Thyroid gland (tissue), 4 donors: Measurements from ENCODE around the gene NF2. TPM values are rescaled to one million over a fixed set of nuclear protein-coding genes. Genes with fewer than 3 reads are reported as not detected.

Source experiments
- DNase-seq, 2 donors: peaks; one replicate each; pipeline ENCODE4 v3.0.0-alpha.2; 2019
- H3K27ac ChIP-seq, 3 donors: fragments of 200-600 bp; sonication (generic); 1 replicate in 2 of 3; 2 replicates in 1 of 3; pipeline ENCODE4 v1.5.1; 2016 to 2019; ENCODE audit warnings: mild to moderate bottlenecking in 1 of 3, moderate library complexity in 1 of 3
- H3K27me3 ChIP-seq: fragments of 200-600 bp; sonication (generic); one replicate; pipeline ENCODE4 v1.5.1; 2019
- H3K36me3 ChIP-seq, 2 donors: fragments of 200-600 bp; sonication (generic); one replicate each; pipeline ENCODE4 v1.5.1; 2016 to 2019
- H3K4me1 ChIP-seq, 2 donors: fragments of 200-600 bp; sonication (generic); one replicate each; pipeline ENCODE4 v1.5.1; 2017 to 2019
- H3K4me3 ChIP-seq, 3 donors: fragments of 200-600 bp; sonication (generic); replicated peaks in 1 of 3; 1 replicate in 2 of 3; 2 replicates in 1 of 3; pipeline ENCODE4 v1.5.1; 2016; ENCODE audit warnings: mild to moderate bottlenecking in 1 of 3
- H3K9me3 ChIP-seq: fragments of 200-600 bp; sonication (generic); one replicate; pipeline ENCODE4 v1.5.1; 2017
- CTCF ChIP-seq, 6 experiments: fragments of 200-600 bp in 3 of 6; fragments of 450-650 bp in 3 of 6; sonication (generic) in 3 of 6; IDR thresholded peaks; one replicate each; pipeline ENCODE4 v1.5.1; 2016 to 2019; ENCODE audit warnings: antibody characterized with exemption in 6 of 6, mild to moderate bottlenecking in 2 of 6, inconsistent platforms in 1 of 6, moderate library complexity in 1 of 6
- POLR2A ChIP-seq, 2 donors: fragments of 450-650 bp; IDR thresholded peaks; one replicate each; pipeline ENCODE4 v1.6.1; 2017; ENCODE audit warnings: antibody characterized with exemption in 2 of 2, mild to moderate bottlenecking in 2 of 2, moderate library complexity in 1 of 2
- WGBS, 2 donors: methylation state at CpG; one replicate each; pipeline ENCODE4 v1.1.5; 2017; 5-methylcytosine and 5-hydroxymethylcytosine counted together
- intact Hi-C: fragments of 100-400 bp; cut with DNase I; formaldehyde crosslinking; loops from one replicate; pipeline ENCODE4 v1.15.1; 2023
- total RNA-seq, 4 donors: library from RNA; depleted of rRNA; stranded (reverse); fragments of >200 nt; gene quantifications; one replicate each; pipeline ENCODE4 v1.2.3, GENCODE V29; 2016

Gene NF2
- total RNA-seq, 4 donors from 2014 or later: 37.5 to 65.5 (median 51.6) TPM

GRCh38 chr22:29693671-29694070, 90.2 kb downstream of the NF2 start:
- intact Hi-C loops: loop anchor here (10.0 kb wide), 1 partner anchor 59 kb away; no protein-coding TSS in a partner anchor
- peaks cover 15% of the 10 kb centered on the region in 2 donors for H3K4me1 ChIP-seq
- H3K27ac ChIP-seq: no peak overlapping the region
- no peaks in the 10 kb centered on the region for H3K27me3 ChIP-seq
- no peak overlapping the region for H3K4me3 ChIP-seq
- no peaks in the 10 kb centered on the region for H3K9me3 ChIP-seq
- WGBS, 2 donors: 71 to 76% methylated on average over 9 of the region's 9 CpGs
- H3K36me3 ChIP-seq: peaks cover 4 to 13% of the 10 kb centered on the region in 2 donors
- TF ChIP-seq CTCF (IDR thresholded peaks at IDR 0.05) (no peak), POLR2A (IDR thresholded peaks at IDR 0.05) (no peak)
- DNase-seq: no peak

GRCh38 chr22:29695129-29695926, 91.9 kb downstream of the NF2 start:
- Histone ChIP-seq H3K27ac (no peak overlapping the region), H3K4me1 (peaks cover 15% of the 10 kb centered on the region in 2 donors), H3K4me3 (no peak overlapping the region), H3K36me3 (peaks cover 4 to 13% of the 10 kb centered on the region in 2 donors), H3K27me3 (no peaks in the 10 kb centered on the region), H3K9me3 (no peaks in the 10 kb centered on the region)
- intact Hi-C loops: loop anchor here (10.0 kb wide), 1 partner anchor 61 kb away; no protein-coding TSS in a partner anchor
- DNase-seq: no peak
- WGBS, 2 donors: 94 to 98% methylated on average over 14 to 28 of the region's 33 CpGs
- TF ChIP-seq POLR2A (IDR thresholded peaks at IDR 0.05) (no peak), CTCF (IDR thresholded peaks at IDR 0.05) (no peak)

GRCh38 chr22:29697853-29698598, 94.6 kb downstream of the NF2 start:
- intact Hi-C loops: loop anchor here (10.0 kb wide), 1 partner anchor 63 kb away; no protein-coding TSS in a partner anchor
- H3K4me3 ChIP-seq: no peak overlapping the region
- peaks cover 8 to 24% of the 10 kb centered on the region in 2 donors for H3K4me1 ChIP-seq
- no peak overlapping the region for H3K27ac ChIP-seq
- 90 to 94% methylated on average over 15 to 16 of the region's 16 CpGs for WGBS, 2 donors
- TF ChIP-seq POLR2A (IDR thresholded peaks at IDR 0.05): no peak
- TF ChIP-seq CTCF (IDR thresholded peaks at IDR 0.05): no peak
- H3K27me3 ChIP-seq: no peaks in the 10 kb centered on the region
- H3K9me3 ChIP-seq: no peaks in the 10 kb centered on the region
- H3K36me3 ChIP-seq: peaks cover 4 to 13% of the 10 kb centered on the region in 2 donors
- DNase-seq: no peak

- 60 to 63% methylated on average over 15 to 18 of the region's 19 CpGs for WGBS, 2 donors
- H3K36me3 ChIP-seq: peaks cover 0 to 5% of the 10 kb centered on the region in 2 donors
- peaks cover 8 to 44% of the 10 kb centered on the region in 2 donors for H3K4me1 ChIP-seq
- TF ChIP-seq POLR2A (IDR thresholded peaks at IDR 0.05) (no peak), CTCF (IDR thresholded peaks at IDR 0.05) (no peak)
- H3K27ac ChIP-seq: peak overlapping the region in 1 of 3 donors; percentile 24
- no peak for DNase-seq
- H3K4me3 ChIP-seq: no peak overlapping the region
- no peaks in the 10 kb centered on the region for H3K9me3 ChIP-seq
- intact Hi-C loops: no loop called here
- no peaks in the 10 kb centered on the region for H3K27me3 ChIP-seq
Observed at GRCh38 chr22:29700206-29700899, 96.9 kb downstream of the NF2 start.
